HCT116 (cell line): ENCODE measurements around the gene DPH3. TPM values are rescaled to one million over a fixed set of nuclear protein-coding genes. Genes with fewer than 3 reads are reported as not detected.

Experiments used
- ATAC-seq: fragments of 200-7000 bp; cut with Tn5 transposase; 2 replicates; pipeline ENCODE4 v1.9.1; 2020; ENCODE audit warnings: mild to moderate bottlenecking, moderate library complexity
- BruUV-seq: library from RNA; stranded (reverse); fragments of 400-500 nt; replicated peaks from 2 replicates; lab custom pipeline; 2021; lab: Mats Ljungman, UMichigan
- CTCF ChIA-PET: fragments of 300-600 bp; sonication (Branson Sonifier 250); formaldehyde crosslinking; loops from one replicate; lab custom pipeline; 2021; ENCODE audit warnings: antibody characterized with exemption; lab: Charles Lee
- POLR2A ChIA-PET: fragments of 300-600, 350-600 bp; sonication (Branson Sonifier 250); formaldehyde crosslinking; loops from one replicate; lab custom pipeline; 2021; ENCODE audit warnings: antibody characterized with exemption; lab: Charles Lee
- RAD21 ChIA-PET, 2 experiments: fragments of 300-600 bp; sonication (Branson Sonifier 250); formaldehyde crosslinking; loops; one replicate each; lab custom pipeline; 2023; ENCODE audit warnings: low total read pairs in 2 of 2; ENCODE audit not compliant: uncharacterized antibody in 2 of 2, unreplicated experiment in 2 of 2, low non-redundant PET in 1 of 2; lab: Charles Lee
- DNase-seq: peaks from one replicate; pipeline ENCODE4 v3.0.0-alpha.2; 2010; ENCODE audit warnings: low read depth, low spot score
- H2AFZ ChIP-seq: fragments of 200-600 bp; shearing (Covaris generic), sonication (generic); 2 replicates; pipeline ENCODE4 v1.6.1; 2017; ENCODE audit warnings: low read depth, mixed run types, mixed read lengths, antibody characterized with exemption, low read length; ENCODE audit not compliant: poor library complexity, severe bottlenecking
- H3K27ac ChIP-seq: 2 replicates; pipeline ENCODE4 v1.5.1; 2012; ENCODE audit warnings: low read depth, low read length
- H3K27me3 ChIP-seq: fragments of 200-600 bp; sonication (generic); 2 replicates; pipeline ENCODE4 v1.6.1; 2016; ENCODE audit warnings: mixed run types, low read length, mixed read lengths; ENCODE audit not compliant: insufficient read depth
- H3K36me3 ChIP-seq, 2 experiments: fragments of 200-500 bp in 1 of 2; fragments of 200-600 bp in 1 of 2; sonication (Bioruptor generic) in 1 of 2; sonication (generic) in 1 of 2; 2 replicates each; pipeline versions ENCODE4 v1.5.1 to v1.6.1; 2014 to 2016; ENCODE audit warnings: low read length in 2 of 2, inconsistent platforms in 1 of 2, mixed read lengths in 1 of 2, mixed run types in 1 of 2; ENCODE audit not compliant: insufficient read depth in 2 of 2, control insufficient read depth in 1 of 2
- H3K4me1 ChIP-seq, 2 experiments: fragments of 200-600 bp in 1 of 2; sonication (generic) in 1 of 2; 2 replicates each; pipeline versions ENCODE4 v1.5.1 to v1.6.1; 2012 to 2017; ENCODE audit warnings: low read length in 2 of 2, inconsistent platforms in 1 of 2, mild to moderate bottlenecking in 1 of 2, mixed read lengths in 1 of 2, mixed run types in 1 of 2, moderate library complexity in 1 of 2; ENCODE audit not compliant: insufficient read depth in 2 of 2, control insufficient read depth in 1 of 2
- H3K4me2 ChIP-seq: fragments of 200-600 bp; sonication (generic); 2 replicates; pipeline ENCODE4 v1.6.1; 2017; ENCODE audit warnings: mixed run types, low read length, mixed read lengths
- H3K4me3 ChIP-seq, 2 experiments: fragments of 200-600 bp in 1 of 2; sonication (generic) in 1 of 2; replicated peaks in 1 of 2; 2 replicates each; pipeline ENCODE4 v1.5.1; 2011 to 2016; ENCODE audit warnings: low read length in 2 of 2, control low read depth in 1 of 2, low read depth in 1 of 2, mild to moderate bottlenecking in 1 of 2, mixed read lengths in 1 of 2, mixed run types in 1 of 2
- H3K79me2 ChIP-seq: fragments of 200-600 bp; sonication (generic); 2 replicates; pipeline ENCODE4 v1.6.1; 2017; ENCODE audit warnings: mild to moderate bottlenecking, mixed run types, low read length, moderate library complexity, mixed read lengths; ENCODE audit not compliant: insufficient read depth
- H3K9ac ChIP-seq: fragments of 200-600 bp; sonication (generic); 2 replicates; pipeline ENCODE4 v1.6.1; 2016; ENCODE audit warnings: low read length, mixed read lengths
- H3K9me2 ChIP-seq: fragments of 200-600 bp; sonication (generic), shearing (Covaris generic); 2 replicates; pipeline ENCODE4 v1.6.1; 2017; ENCODE audit warnings: mixed run types, mild to moderate bottlenecking, moderate library complexity; ENCODE audit not compliant: insufficient read depth
- H3K9me3 ChIP-seq, 2 experiments: fragments of 200-500 bp in 1 of 2; fragments of 200-600 bp in 1 of 2; sonication (Bioruptor generic) in 1 of 2; sonication (generic) in 1 of 2; 2 replicates each; pipeline ENCODE4 v1.6.1; 2014 to 2017; ENCODE audit warnings: low read length in 2 of 2, mixed read lengths in 2 of 2, inconsistent platforms in 1 of 2, low read depth in 1 of 2, mild to moderate bottlenecking in 1 of 2, mixed run types in 1 of 2, moderate library complexity in 1 of 2; ENCODE audit not compliant: control insufficient read depth in 1 of 2, insufficient read depth in 1 of 2
- H4K20me1 ChIP-seq: fragments of 200-600 bp; sonication (generic), shearing (Covaris generic); 2 replicates; pipeline ENCODE4 v1.6.1; 2017; ENCODE audit warnings: mixed run types, mild to moderate bottlenecking, moderate library complexity; ENCODE audit not compliant: insufficient read depth
- EGR1 ChIP-seq: IDR thresholded peaks from 2 replicates; pipeline ENCODE4 v1.6.1; 2012; ENCODE audit warnings: low read depth
- ELF1 ChIP-seq: IDR thresholded peaks from 2 replicates; pipeline ENCODE4 v1.6.1; 2012; ENCODE audit warnings: low read depth, borderline replicate concordance
- EZH2 ChIP-seq: fragments of 200-600 bp; sonication (generic); IDR thresholded peaks from 2 replicates; pipeline ENCODE4 v1.6.1; 2017; ENCODE audit warnings: antibody characterized with exemption, mixed run types
- EZH2phosphoT487 ChIP-seq: fragments of 200-600 bp; IDR thresholded peaks from 2 replicates; pipeline ENCODE4 v1.6.1; 2018; ENCODE audit warnings: antibody characterized with exemption, borderline replicate concordance
- FOSL1 ChIP-seq: IDR thresholded peaks from 2 replicates; pipeline ENCODE4 v1.6.1; 2012; ENCODE audit warnings: low read depth
- POLR2A ChIP-seq: IDR thresholded peaks from 2 replicates; pipeline ENCODE4 v1.7.0; 2011; ENCODE audit warnings: borderline replicate concordance; ENCODE audit not compliant: insufficient read depth, insufficient read length; ENCODE audit errors: extremely low read depth
- RAD21 ChIP-seq: IDR thresholded peaks from 2 replicates; pipeline ENCODE4 v1.6.1; 2012; ENCODE audit warnings: low read depth, mild to moderate bottlenecking
- SP1 ChIP-seq: IDR thresholded peaks from 2 replicates; pipeline ENCODE4 v1.6.1; 2012; ENCODE audit warnings: low read depth
- SRF ChIP-seq: IDR thresholded peaks from 2 replicates; pipeline ENCODE4 v1.6.1; 2012; ENCODE audit warnings: low read depth
- YY1 ChIP-seq: IDR thresholded peaks from 2 replicates; pipeline ENCODE4 v1.6.1; 2011; ENCODE audit warnings: low read length, low read depth, moderate library complexity, mild to moderate bottlenecking; ENCODE audit not compliant: insufficient replicate concordance; ENCODE audit errors: extremely low read depth
- ZNF274 ChIP-seq: fragments of 200-500 bp; sonication (Bioruptor generic); IDR thresholded peaks from 2 replicates; pipeline ENCODE4 v1.6.1; 2014; ENCODE audit warnings: mild to moderate bottlenecking, low read depth, low read length, inconsistent platforms
- intact Hi-C: fragments of 100-400 bp; cut with micrococcal nuclease; formaldehyde crosslinking; loops from 2 replicates; pipeline ENCODE4 v1.10.0; 2022
- total RNA-seq: library from RNA; stranded (reverse); gene quantifications from one replicate; pipeline ENCODE4 v1.2.1, GENCODE V29; 2021; ENCODE audit not compliant: unreplicated experiment
- TF ChIP-seq, protein P1 (sequence below): IDR thresholded peaks from 2 replicates; pipeline ENCODE4 v1.6.1; 2012

Gene DPH3
- total RNA-seq, 1 experiment from 2014 or later: 13.8 TPM

DNA sequence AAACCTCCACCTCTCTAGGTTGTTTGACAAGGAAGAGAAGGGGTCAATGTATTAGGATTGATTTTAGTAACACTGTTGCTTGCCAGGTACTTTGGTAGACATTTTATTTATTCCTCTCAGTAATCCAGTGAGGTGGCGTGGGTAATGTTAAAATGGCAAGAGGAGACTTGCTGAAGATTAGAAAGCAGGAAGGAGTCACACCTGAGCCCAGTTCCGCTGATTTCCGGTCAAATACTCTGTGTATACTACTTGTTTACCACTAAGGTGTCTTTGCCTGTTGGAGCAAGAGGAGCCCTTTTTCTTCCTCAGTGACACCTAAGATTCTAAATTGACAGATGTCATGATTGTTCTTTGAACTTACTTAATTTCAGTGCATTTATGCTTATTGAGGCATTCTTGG lies 2.0 kb upstream of the DPH3 start:
- ChIA-PET POLR2A (no interaction called here), RAD21 (no interaction called here), CTCF (no interaction called here)
- TF ChIP-seq, protein P1, sequence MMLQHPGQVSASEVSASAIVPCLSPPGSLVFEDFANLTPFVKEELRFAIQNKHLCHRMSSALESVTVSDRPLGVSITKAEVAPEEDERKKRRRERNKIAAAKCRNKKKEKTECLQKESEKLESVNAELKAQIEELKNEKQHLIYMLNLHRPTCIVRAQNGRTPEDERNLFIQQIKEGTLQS: no peak
- TF ChIP-seq SRF (no peak), ZNF274 (no peak), SP1 (no peak), EGR1 (no peak), YY1 (no peak), EZH2 (no peak), RAD21 (no peak), FOSL1 (no peak)
- no peak overlapping the region for H3K9ac ChIP-seq
- DNase-seq (no peak), ATAC-seq (no peak)
- H4K20me1 ChIP-seq: no peaks in the 10 kb centered on the region
- intact Hi-C loops: no loop called here
- H3K79me2 ChIP-seq: peaks cover 75% of the 10 kb centered on the region
- H3K4me1 ChIP-seq: peaks cover 6 to 8% of the 10 kb centered on the region in 2 experiments; a peak in 3 of 4 replicates
- H2AFZ ChIP-seq: no peak overlapping the region
- peak overlapping the region; percentile 79; the same call in 1 of the 2 replicates for H3K4me2 ChIP-seq
- no TSS peak for BruUV-seq
- H3K9me3 ChIP-seq: no peaks in the 10 kb centered on the region
- no peak overlapping the region for H3K27ac ChIP-seq
- no peak overlapping the region; a peak in 1 of 4 replicates for H3K4me3 ChIP-seq
- no peaks in the 10 kb centered on the region for H3K27me3 ChIP-seq
- H3K9me2 ChIP-seq: no peaks in the 10 kb centered on the region
- peaks cover 3 to 23% of the 10 kb centered on the region in 2 experiments; a peak in 3 of 4 replicates for H3K36me3 ChIP-seq

DNA sequence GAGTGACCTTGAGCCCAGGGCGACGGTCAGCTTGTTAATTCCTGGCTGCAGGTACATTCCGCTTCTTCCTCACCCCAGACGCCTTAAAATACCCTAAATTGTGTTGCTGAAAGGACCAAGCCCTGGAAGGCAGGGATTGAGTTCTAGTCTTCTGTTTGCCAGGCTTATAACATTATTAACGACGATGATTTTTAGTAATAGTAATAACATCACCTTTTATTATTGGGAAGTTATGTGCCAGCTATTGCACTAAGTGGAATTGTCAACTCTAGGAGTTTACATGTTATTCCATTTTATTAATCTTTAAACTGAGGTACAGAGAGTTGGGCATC lies 678 bp upstream of the DPH3 start:
- CTCF ChIA-PET: interaction anchor here (0.9 to 1.0 kb wide), 3 partner anchors 11 to 285 kb away, joined by 3 to 4 read pairs (median 4); no protein-coding TSS in a partner anchor
- H3K4me2 ChIP-seq: peak overlapping the region; percentile 79
- intact Hi-C loops: no loop called here

More for the DNA sequence above, 678 bp upstream of the DPH3 start:
- BruUV-seq: TSS peak; percentile 81
- Histone ChIP-seq H3K4me1 (peaks cover 6 to 8% of the 10 kb centered on the region in 2 experiments; a peak in 3 of 4 replicates), H3K79me2 (peaks cover 79% of the 10 kb centered on the region), H4K20me1 (no peaks in the 10 kb centered on the region), H3K9ac (peak overlapping the region; percentile 93), H3K27ac (peak overlapping the region; percentile 52), H3K4me3 (peak overlapping the region; percentile 93 to 95), H2AFZ (no peak overlapping the region), H3K36me3 (peaks cover 0 to 15% of the 10 kb centered on the region in 2 experiments; a peak in 2 of 4 replicates), H3K9me3 (no peaks in the 10 kb centered on the region), H3K9me2 (no peaks in the 10 kb centered on the region), H3K27me3 (no peaks in the 10 kb centered on the region)
- DNase-seq (no peak), ATAC-seq (no peak)
- TF ChIP-seq EZH2phosphoT487 (no peak), YY1 (no peak), ELF1 (no peak), POLR2A (no peak), SRF (no peak)
- POLR2A ChIA-PET: interaction anchor here (1.3 kb wide), 1 partner anchor 205 kb away, joined by 4 read pairs; no protein-coding TSS in a partner anchor
- RAD21 ChIA-PET: no interaction called here
